Immature natural killer cell (primary cell): Measurements from ENCODE around the gene ST8SIA2. TPM values are rescaled to one million over a fixed set of nuclear protein-coding genes. Genes with fewer than 3 reads are reported as not detected.
A peak's percentile ranks its signal among the peaks of the same experiment; 100 is the strongest.

Source experiments
- DNase-seq, 3 donors: peaks; one replicate each; pipeline ENCODE4 v3.0.0; 2022; ENCODE audit warnings: mixed read lengths in 1 of 3
- H3K27ac Mint-ChIP-seq, 6 donors: one replicate each; pipeline ENCODE4 v1.8.0; 2020; ENCODE audit warnings: mixed read lengths in 6 of 6, mild to moderate bottlenecking in 5 of 6, inconsistent platforms in 4 of 6, moderate library complexity in 3 of 6
- H3K27me3 Mint-ChIP-seq, 3 donors: one replicate each; pipeline ENCODE4 v1.8.0; 2020 to 2021; ENCODE audit warnings: low read depth in 3 of 3, mild to moderate bottlenecking in 3 of 3, mixed read lengths in 3 of 3, moderate library complexity in 3 of 3, inconsistent platforms in 1 of 3
- H3K36me3 Mint-ChIP-seq, 3 donors: one replicate each; pipeline ENCODE4 v1.8.0; 2020; ENCODE audit warnings: mixed read lengths in 3 of 3, inconsistent platforms in 2 of 3, mild to moderate bottlenecking in 2 of 3
- H3K4me1 Mint-ChIP-seq, 2 donors: one replicate each; pipeline ENCODE4 v1.8.0; 2020; ENCODE audit warnings: inconsistent platforms in 2 of 2, mild to moderate bottlenecking in 2 of 2, mixed read lengths in 2 of 2, moderate library complexity in 1 of 2
- H3K4me3 Mint-ChIP-seq, 5 donors: one replicate each; pipeline ENCODE4 v1.8.0; 2020; ENCODE audit warnings: mild to moderate bottlenecking in 5 of 5, mixed read lengths in 5 of 5, inconsistent platforms in 3 of 5, moderate library complexity in 3 of 5
- H3K9me3 Mint-ChIP-seq, 6 donors: one replicate each; pipeline ENCODE4 v1.8.0; 2020; ENCODE audit warnings: mild to moderate bottlenecking in 6 of 6, mixed read lengths in 6 of 6, inconsistent platforms in 4 of 6, moderate library complexity in 3 of 6
- polyA plus RNA-seq, 3 donors: library from polyadenylated mRNA; unstranded; fragments of 300-500 nt; fragmentation: Illumina TruSeq; gene quantifications; one replicate each; pipeline ENCODE4 v1.2.3, GENCODE V29; 2021

ST8SIA2 gene
- polyA plus RNA-seq, 3 donors from 2014 or later, result not detected

DNA sequence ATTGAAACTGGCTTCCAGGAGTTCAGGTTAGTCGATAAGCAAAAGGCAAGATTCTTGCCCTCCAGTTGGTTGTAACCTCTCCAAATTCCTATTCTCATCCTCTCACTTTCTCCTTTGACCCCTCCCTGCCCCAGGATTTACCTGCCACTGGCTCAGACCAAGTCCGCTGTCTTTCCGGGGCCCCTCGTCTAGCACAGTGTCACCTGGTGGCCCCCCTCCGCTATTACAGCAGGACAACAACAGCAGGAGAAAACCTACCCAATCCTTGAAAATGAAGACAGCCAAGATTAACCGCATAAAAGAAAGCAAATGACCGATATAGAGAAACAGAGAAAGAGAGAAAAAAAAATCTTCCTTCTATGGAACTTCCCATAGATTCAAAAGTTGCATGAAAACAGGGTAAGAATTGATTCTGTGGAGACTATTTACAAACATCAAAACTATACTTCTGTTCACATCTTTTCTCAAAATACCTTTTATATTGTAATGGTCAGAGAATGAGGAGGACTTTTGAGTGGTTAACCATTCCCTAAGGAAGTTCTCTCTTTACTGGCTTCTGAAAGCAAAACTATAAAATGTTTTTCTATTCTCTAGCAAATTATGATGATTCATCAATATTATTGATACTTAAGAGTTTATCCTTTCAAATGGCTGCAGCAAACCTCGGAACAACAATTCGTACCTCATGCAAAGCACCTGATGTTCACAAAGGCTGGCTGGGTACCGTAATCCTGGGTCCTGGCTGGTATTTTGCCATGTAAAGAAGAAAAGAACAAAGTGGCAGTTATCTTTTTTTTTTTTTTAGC, 10.0 kb upstream of the ST8SIA2 start:
- Mint-ChIP-seq H3K36me3 (no peaks in the 10 kb centered on the region), H3K9me3 (no peaks in the 10 kb centered on the region), H3K4me3 (no peak overlapping the region), H3K27ac (no peak overlapping the region), H3K4me1 (no peaks in the 10 kb centered on the region), H3K27me3 (peaks cover 2 to 12% (median 3%) of the 10 kb centered on the region in 3 donors)
- DNase-seq, result peak in 2 of 3 donors; percentile 3 to 5

DNA sequence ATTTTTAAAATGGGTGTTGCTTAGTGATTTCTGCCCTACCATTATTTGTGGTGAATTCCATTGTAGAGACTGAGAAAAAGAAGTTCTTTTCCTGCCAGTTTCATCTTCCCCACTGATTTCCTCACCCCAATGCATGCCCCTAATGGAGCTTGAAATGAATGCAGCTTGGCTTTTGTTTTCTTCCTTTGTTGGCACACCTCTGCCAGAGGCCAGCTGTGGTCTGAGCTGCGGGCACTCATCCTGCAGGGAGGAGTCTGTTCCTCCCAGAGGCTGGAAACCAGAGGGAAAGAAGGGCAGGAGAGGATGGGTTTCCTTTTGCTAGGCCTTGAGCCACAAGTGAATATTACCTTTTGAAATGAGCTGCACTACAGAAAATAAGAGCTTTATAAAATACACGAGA, 9.3 kb upstream of the ST8SIA2 start:
- H3K27ac Mint-ChIP-seq, result no peak overlapping the region
- no peak for DNase-seq
- no peaks in the 10 kb centered on the region for H3K36me3 Mint-ChIP-seq
- no peaks in the 10 kb centered on the region for H3K4me1 Mint-ChIP-seq
- H3K4me3 Mint-ChIP-seq, result no peak overlapping the region
- H3K9me3 Mint-ChIP-seq, result no peaks in the 10 kb centered on the region
- peaks cover 3 to 12% (median 5%) of the 10 kb centered on the region in 3 donors for H3K27me3 Mint-ChIP-seq

DNA sequence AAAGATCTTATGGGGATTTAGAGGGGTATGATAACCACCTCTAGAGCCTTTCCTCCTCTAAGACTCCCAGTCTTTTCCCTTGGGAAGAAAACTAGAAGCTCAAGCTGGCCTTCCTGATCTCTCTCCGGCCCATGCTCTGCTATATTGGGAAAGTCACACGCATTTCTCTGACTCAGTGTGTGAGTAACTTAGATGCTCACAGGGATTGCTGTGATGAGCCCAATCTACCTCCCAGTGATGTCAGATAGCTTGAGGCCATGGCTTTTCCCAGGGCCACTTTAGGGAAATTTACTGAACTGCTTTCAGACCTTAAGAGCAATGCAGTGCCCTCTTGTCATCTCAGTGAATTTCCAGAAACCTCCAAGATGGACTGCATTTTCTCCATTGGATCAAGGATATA, 8.6 kb upstream of the ST8SIA2 start:
- Mint-ChIP-seq H3K9me3 (no peaks in the 10 kb centered on the region), H3K27me3 (peaks cover 5 to 15% (median 7%) of the 10 kb centered on the region in 3 donors), H3K4me1 (no peaks in the 10 kb centered on the region), H3K36me3 (no peaks in the 10 kb centered on the region), H3K27ac (no peak overlapping the region), H3K4me3 (no peak overlapping the region)
- no peak for DNase-seq

DNA sequence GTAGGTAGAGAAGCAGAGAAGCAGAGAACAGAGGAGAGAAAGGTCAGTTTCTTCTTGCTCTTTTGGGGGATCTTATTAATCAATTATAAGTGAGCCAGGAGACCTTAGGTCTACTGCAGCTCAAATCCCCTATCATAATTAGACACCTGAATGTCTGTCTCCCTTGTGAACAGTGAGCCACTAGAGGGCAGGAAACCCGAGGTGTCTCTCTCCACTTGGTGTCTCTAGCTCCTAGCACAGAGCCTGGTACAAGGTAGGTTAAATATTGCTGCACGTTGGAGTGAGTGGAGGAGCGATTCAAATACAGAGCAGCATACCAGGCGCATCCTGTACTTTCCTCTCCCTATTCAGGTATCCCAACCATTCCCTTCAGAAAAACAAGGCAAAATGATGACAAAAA, 2.0 kb upstream of the ST8SIA2 start:
- H3K4me3 Mint-ChIP-seq, result no peak overlapping the region
- H3K4me1 Mint-ChIP-seq, result no peaks in the 10 kb centered on the region
- DNase-seq, result no peak
- peaks cover 0 to 4% (median 0%) of the 10 kb centered on the region in 3 donors for H3K36me3 Mint-ChIP-seq
- H3K27me3 Mint-ChIP-seq, result peaks cover 9 to 41% (median 16%) of the 10 kb centered on the region in 3 donors
- no peak overlapping the region for H3K27ac Mint-ChIP-seq
- H3K9me3 Mint-ChIP-seq, result peaks cover 0 to 6% (median 0%) of the 10 kb centered on the region in 6 donors

DNA sequence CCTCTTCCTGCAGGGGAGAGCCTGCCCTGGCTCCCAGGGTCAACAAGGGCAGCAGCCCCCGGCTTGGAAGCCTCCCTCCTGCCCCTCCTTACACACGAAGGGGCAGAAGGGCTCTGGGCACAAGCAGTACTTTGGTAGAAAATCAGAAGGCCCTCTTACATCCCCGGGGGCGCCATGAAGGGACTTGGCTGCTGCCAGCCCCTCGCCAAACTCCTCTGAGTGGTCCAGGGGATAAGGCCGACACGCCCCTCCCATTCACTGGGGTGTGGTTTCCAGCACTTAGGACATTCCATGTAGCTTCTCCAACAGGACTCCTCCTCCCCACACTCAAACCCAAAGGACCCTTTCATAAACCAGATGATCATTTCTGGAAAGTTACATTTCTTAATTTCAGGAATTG, 1.2 kb upstream of the ST8SIA2 start:
- no peak for DNase-seq
- Mint-ChIP-seq H3K36me3 (peaks cover 0 to 4% (median 0%) of the 10 kb centered on the region in 3 donors), H3K4me3 (no peak overlapping the region), H3K27ac (no peak overlapping the region), H3K9me3 (peaks cover 0 to 7% (median 0%) of the 10 kb centered on the region in 6 donors), H3K4me1 (no peaks in the 10 kb centered on the region), H3K27me3 (peaks cover 9 to 41% (median 21%) of the 10 kb centered on the region in 3 donors)

DNA sequence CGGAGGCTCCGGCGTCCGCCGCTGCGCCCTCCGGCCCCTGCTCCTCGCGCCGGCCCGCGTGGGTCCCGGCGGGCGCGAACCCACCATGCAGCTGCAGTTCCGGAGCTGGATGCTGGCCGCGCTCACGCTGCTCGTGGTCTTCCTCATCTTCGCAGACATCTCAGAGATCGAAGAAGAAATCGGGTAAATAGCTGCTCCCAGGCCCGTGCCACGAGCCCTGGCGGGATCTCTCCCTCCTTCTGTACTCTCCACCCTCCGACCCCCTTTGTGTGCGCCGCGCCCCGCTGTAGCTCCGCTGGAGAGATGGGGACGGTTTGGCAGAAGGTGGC, 263 bp downstream of the ST8SIA2 start:
- no peak for DNase-seq
- Mint-ChIP-seq H3K27ac (no peak overlapping the region), H3K36me3 (peaks cover 0 to 4% (median 0%) of the 10 kb centered on the region in 3 donors), H3K27me3 (peaks cover 9 to 37% (median 20%) of the 10 kb centered on the region in 3 donors), H3K9me3 (peaks cover 0 to 7% (median 0%) of the 10 kb centered on the region in 6 donors), H3K4me3 (no peak overlapping the region), H3K4me1 (no peaks in the 10 kb centered on the region)

DNA sequence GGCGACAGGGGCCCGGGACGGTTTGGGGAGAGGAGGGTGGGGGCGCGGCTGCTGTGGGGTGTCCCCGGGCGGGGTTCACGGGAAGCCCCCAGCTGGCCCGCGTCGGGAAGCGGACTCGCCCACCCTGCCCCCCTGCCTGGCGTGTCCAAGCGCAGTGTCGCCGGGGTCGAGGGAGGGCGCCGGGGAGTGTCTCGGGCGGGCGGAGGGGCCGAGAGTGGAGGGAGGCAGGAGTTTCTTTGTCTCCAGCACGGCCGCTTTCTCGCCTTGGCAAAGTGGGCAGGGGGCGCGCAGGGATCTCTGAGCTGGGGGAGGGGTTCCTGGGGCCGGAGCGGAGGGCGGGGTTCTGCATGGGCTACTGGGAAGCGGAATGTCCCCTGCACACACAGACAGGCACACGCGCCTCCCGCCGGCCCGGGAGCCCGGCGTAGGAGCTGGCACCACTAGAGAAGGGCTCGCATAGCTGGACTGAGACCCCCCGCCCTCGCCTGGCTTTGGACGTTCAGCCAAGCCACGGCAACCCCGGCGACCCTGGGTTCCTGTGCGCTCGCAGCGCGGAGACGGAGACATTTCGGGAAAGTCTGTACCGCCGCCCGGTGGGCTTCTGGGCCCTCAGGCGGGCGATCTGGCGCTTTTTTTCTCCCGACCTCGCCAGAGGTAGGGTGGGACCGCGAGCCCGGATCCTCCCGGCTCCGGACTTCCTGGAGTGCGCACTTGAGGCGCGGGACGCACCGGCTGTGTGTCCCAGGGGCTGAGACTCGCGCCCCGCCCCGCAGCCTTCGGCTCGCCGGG, 822 bp downstream of the ST8SIA2 start:
- H3K4me3 Mint-ChIP-seq, result no peak overlapping the region
- no peak for DNase-seq
- H3K4me1 Mint-ChIP-seq, result no peaks in the 10 kb centered on the region
- peaks cover 0 to 4% (median 0%) of the 10 kb centered on the region in 3 donors for H3K36me3 Mint-ChIP-seq
- peaks cover 9 to 37% (median 18%) of the 10 kb centered on the region in 3 donors for H3K27me3 Mint-ChIP-seq
- peaks cover 0 to 7% (median 0%) of the 10 kb centered on the region in 6 donors for H3K9me3 Mint-ChIP-seq
- H3K27ac Mint-ChIP-seq, result no peak overlapping the region

DNA sequence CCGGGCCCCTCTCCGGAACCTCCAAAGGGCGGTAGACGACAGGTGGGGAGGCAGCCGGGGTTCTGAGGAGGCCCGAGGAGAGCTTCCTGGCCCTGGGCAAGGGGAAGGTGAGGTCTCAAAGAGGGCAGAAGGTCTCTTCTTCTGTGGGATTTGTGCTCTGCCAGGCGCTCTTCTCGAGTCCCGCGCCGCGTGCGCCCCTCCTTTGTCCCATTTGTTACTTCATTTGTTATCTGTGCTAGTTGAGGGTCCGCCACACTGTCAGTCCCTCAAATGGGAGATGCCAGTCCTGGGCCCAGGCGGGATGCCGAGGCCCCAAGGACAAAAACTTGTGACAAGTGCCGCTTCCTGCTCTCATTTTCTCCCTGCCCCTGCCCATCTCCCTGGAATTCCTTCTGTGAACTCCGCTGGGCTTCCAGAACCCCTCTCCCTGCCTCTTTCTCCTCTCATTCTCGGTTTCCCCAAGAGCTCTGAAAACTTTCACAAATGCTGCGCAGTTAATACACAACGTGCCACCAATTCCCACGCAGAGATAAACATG, 1.5 kb downstream of the ST8SIA2 start:
- peaks cover 0 to 7% (median 0%) of the 10 kb centered on the region in 6 donors for H3K9me3 Mint-ChIP-seq

DNA sequence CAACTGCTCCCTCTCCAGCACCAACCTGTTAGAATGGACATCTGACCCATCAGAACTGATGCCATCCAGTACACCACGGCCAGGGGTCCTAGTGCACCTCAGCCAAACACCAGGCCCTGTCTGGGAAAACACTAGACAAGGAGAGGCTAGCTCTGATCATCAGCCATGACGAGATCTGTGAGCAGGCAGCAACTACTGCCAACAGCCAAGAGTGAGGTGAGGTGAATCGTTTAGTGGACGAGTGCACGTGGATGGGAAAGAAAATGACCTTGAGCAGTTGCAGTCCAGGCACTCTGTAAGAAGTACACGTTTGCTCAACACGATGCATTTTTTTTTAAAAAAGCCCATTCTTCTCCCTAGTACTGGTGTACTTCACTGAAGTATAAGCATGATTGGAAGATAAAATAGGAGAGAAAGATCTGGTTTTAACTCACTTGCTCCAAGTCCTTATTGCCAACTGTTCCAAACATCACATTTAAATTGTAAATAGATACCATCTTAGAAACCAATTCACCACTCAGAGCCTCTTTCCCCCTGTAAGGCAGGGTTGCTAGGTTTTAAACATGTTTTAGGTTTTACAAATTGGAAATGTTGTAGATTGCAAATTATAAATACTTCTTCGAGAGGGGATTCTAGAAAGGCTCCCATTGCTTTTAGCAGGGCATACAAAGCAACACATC, 5.7 kb downstream of the ST8SIA2 start:
- Mint-ChIP-seq H3K27me3 (peaks cover 1 to 16% (median 14%) of the 10 kb centered on the region in 3 donors), H3K9me3 (peaks cover 0 to 7% (median 0%) of the 10 kb centered on the region in 6 donors), H3K36me3 (peaks cover 0 to 4% (median 0%) of the 10 kb centered on the region in 3 donors), H3K4me1 (no peaks in the 10 kb centered on the region), H3K27ac (no peak overlapping the region), H3K4me3 (no peak overlapping the region)
- DNase-seq, result no peak

More for the DNA sequence above, 1.5 kb downstream of the ST8SIA2 start:
- H3K36me3 Mint-ChIP-seq, result peaks cover 0 to 4% (median 0%) of the 10 kb centered on the region in 3 donors
- H3K4me1 Mint-ChIP-seq, result no peaks in the 10 kb centered on the region
- H3K27me3 Mint-ChIP-seq, result peaks cover 4 to 34% (median 21%) of the 10 kb centered on the region in 3 donors
- H3K27ac Mint-ChIP-seq, result no peak overlapping the region
- DNase-seq, result no peak
- H3K4me3 Mint-ChIP-seq, result no peak overlapping the region

DNA sequence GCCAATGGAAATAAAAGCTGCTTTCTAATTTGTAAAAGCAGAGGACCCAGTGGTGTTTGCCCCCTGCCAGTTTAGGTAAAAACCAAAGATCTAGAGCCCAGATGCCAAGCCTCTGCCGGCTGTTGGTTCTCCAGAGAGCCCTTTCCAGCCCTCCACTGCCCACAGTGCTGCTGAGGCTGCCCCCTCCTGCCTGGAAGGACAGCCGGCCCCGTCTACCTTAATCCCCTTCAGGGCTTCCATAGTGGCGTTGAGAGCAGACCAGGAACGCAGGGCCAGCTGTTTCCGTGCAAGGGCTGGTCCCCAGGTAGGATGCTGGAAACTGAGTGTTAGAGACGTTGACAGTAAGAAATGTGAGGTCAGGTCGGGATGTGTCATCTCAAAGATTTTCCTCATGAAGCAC, 6.9 kb downstream of the ST8SIA2 start:
- no peak overlapping the region for H3K4me3 Mint-ChIP-seq
- H3K4me1 Mint-ChIP-seq, result no peaks in the 10 kb centered on the region
- H3K27me3 Mint-ChIP-seq, result peaks cover 1 to 12% (median 10%) of the 10 kb centered on the region in 3 donors

DNA sequence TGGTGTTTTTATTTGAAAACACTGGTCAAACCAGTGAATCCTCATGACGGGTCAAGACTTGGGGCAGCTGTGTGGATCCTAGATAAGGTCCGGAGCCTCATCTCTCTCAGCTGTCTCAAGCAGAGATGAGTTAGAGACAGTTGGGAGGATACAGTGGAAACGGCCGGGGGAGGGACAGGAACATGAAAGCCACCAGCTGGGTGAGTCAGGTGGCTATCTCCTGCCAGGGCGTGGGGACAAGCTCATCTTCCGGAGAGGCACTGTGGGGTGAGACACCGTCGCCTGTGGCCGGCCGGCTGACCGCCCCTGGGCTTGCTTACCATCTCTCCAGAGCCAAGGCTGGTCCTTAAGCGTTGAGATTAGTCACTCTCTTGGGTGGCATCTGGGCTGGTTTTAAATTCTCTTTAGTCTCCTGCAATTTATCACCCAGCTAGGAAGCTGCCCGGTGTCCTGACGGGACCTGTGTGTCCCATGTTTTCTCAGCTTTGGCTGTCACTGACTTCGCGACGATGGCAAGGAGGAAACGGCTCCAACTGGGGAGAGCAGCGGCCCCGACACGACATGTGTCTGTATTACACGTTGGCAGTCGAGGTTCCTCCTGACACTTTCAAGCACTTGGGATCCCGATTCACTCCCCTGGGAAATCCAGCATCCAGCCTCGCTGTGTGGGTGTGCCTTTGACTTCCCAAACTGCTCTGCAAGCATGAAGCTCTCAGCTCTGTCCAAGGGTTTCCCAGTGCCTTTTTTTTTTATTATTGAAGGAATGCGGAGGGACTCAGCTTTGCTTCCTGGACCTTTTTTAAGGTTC, 7.5 kb downstream of the ST8SIA2 start:
- H3K9me3 Mint-ChIP-seq, result peaks cover 0 to 5% (median 0%) of the 10 kb centered on the region in 6 donors
- no peak overlapping the region for H3K27ac Mint-ChIP-seq
- peaks cover 1 to 10% (median 7%) of the 10 kb centered on the region in 3 donors for H3K27me3 Mint-ChIP-seq
- H3K4me3 Mint-ChIP-seq, result no peak overlapping the region
- H3K4me1 Mint-ChIP-seq, result no peaks in the 10 kb centered on the region
- DNase-seq, result no peak
- no peaks in the 10 kb centered on the region for H3K36me3 Mint-ChIP-seq

More for the DNA sequence above, 6.9 kb downstream of the ST8SIA2 start:
- Mint-ChIP-seq H3K9me3 (peaks cover 0 to 7% (median 0%) of the 10 kb centered on the region in 6 donors), H3K36me3 (no peaks in the 10 kb centered on the region), H3K27ac (no peak overlapping the region)
- DNase-seq, result no peak

DNA sequence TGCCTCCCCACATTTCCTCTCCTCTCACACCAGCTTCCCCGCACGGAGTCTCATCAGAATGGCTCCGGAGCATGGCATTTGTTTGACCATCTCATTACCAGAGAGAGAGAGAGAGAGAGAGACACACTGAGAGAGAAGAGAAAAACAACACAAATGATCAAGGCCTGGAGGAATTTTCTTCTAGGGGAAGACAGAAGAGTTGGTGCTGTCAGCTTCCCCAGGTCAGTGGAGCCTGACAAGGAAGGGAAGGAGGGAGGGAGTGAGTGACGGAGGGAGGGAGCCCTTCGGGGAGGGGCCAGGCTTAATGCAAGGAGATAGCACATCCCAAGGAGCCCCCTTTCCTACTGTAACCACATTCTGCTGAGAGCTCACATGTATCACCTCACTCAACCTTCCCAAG, 9.1 kb downstream of the ST8SIA2 start:
- no peak for DNase-seq
- Mint-ChIP-seq H3K4me3 (no peak overlapping the region), H3K27ac (no peak overlapping the region), H3K4me1 (no peaks in the 10 kb centered on the region), H3K27me3 (peaks cover 3 to 10% (median 4%) of the 10 kb centered on the region in 3 donors), H3K9me3 (peaks cover 0 to 2% (median 0%) of the 10 kb centered on the region in 6 donors), H3K36me3 (no peaks in the 10 kb centered on the region)

DNA sequence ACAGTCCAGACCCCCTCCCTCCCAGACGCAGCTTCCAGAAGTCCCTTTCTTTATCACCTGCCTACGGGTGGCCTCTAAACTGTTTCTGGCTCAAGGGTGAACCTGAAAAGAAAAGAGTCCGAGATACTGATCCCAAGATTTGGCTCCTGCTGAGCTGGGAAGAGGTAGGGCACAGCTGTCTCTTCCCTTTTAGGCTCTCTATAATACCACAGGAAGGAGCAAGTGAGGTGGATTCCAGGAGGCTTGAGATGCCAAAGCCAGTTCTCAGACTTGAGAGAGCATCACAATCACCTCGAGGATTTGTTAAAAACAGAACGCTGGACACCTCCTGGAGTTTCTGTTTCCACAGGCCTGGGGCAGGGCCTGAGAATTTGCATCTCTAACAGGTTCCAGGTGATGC, 12.3 kb downstream of the ST8SIA2 start:
- H3K36me3 Mint-ChIP-seq, result no peaks in the 10 kb centered on the region
- peaks cover 0 to 7% (median 6%) of the 10 kb centered on the region in 3 donors for H3K27me3 Mint-ChIP-seq
- no peaks in the 10 kb centered on the region for H3K4me1 Mint-ChIP-seq
- no peak for DNase-seq
- H3K27ac Mint-ChIP-seq, result no peak overlapping the region
- peaks cover 0 to 2% (median 0%) of the 10 kb centered on the region in 6 donors for H3K9me3 Mint-ChIP-seq
- H3K4me3 Mint-ChIP-seq, result no peak overlapping the region
